Left lung (tissue), 14 donors: ENCODE measurements around the gene SLC12A4. TPM values are rescaled to one million over a fixed set of nuclear protein-coding genes. Genes with fewer than 3 reads are reported as not detected.
"Not testable (repeated sequence)": the region's sequence is repeated elsewhere in the genome, so short reads cannot be mapped to it uniquely, and the experiment has no call there.

Source experiments
- ATAC-seq: fragments of 200-7000 bp; cut with Tn5 transposase; one replicate; pipeline ENCODE4 v1.9.1; 2020; ENCODE audit warnings: moderate library complexity
- DNase-seq, 4 donors: peaks; one replicate each; pipeline ENCODE4 v3.0.0-alpha.2; 2013 to 2020
- H3K27ac ChIP-seq, 2 donors: fragments of 200-600 bp; sonication (generic) in 1 of 2; one replicate each; pipeline versions ENCODE4 v1.5.0 to v1.8.0; 2020 to 2021
- H3K27me3 ChIP-seq, 2 donors: fragments of 200-600 bp; sonication (generic) in 1 of 2; one replicate each; pipeline versions ENCODE4 v1.5.0 to v1.8.0; 2020 to 2021
- H3K36me3 ChIP-seq, 2 donors: fragments of 200-600 bp; sonication (generic) in 1 of 2; one replicate each; pipeline versions ENCODE4 v1.5.0 to v1.8.0; 2020 to 2021
- H3K4me1 ChIP-seq, 2 donors: fragments of 200-600 bp; one replicate each; pipeline ENCODE4 v1.8.0; 2021
- H3K4me3 ChIP-seq, 2 donors: fragments of 200-600 bp; sonication (generic) in 1 of 2; one replicate each; pipeline versions ENCODE4 v1.5.0 to v1.8.0; 2020 to 2021; ENCODE audit warnings: mild to moderate bottlenecking in 1 of 2
- H3K9me3 ChIP-seq, 2 donors: fragments of 200-600 bp; sonication (generic) in 1 of 2; one replicate each; pipeline versions ENCODE4 v1.5.0 to v1.8.0; 2020 to 2021
- intact Hi-C, 2 donors: fragments of 100-400 bp; cut with DNase I; formaldehyde crosslinking; loops; one replicate each; pipeline versions ENCODE4 v1.11.2 to v1.14.2; 2022
- long read RNA-seq, 12 donors: library from polyadenylated mRNA in 2 of 12; unstranded in 2 of 12; transcript quantifications; one replicate each; pipeline ENCODE4 v2.0.0 and lab custom pipeline, GENCODE V29; 2019 to 2026
- polyA plus RNA-seq, 6 donors: library from polyadenylated mRNA; unstranded; fragments of 120-200 nt; gene quantifications; one replicate each; pipeline ENCODE4 v1.2.1, GENCODE V29; 2013; ENCODE audit not compliant: insufficient read length in 6 of 6
- total RNA-seq, 2 donors: library from RNA; stranded (reverse); fragmentation: NEBNext Ultra II Directional; extraction: Animal tissue kit (Norgen Biotek cat#: 25700); gene quantifications; one replicate each; pipeline ENCODE4 v1.2.1, GENCODE V29; 2021
- TF ChIP-seq, protein P1 (sequence below), 2 donors: fragments of 200-600 bp; sonication (generic) in 1 of 2; IDR thresholded peaks; one replicate each; pipeline versions ENCODE4 v1.5.0 to v1.8.0; 2021; ENCODE audit warnings: antibody characterized with exemption in 2 of 2
- donor health status: DM: no; HTN: yes; CAD: no.
- donor health status: DM: no; HTN: no; CAD: no.

Gene SLC12A4
- 100 to 1,000 TPM in 1 of 2 donors, 10 to 100 TPM in 1; 99.2 to 121 TPM for total RNA-seq
- polyA plus RNA-seq, result 10 to 100 TPM; 42.6 to 55.7 (median 51.0) TPM
- long read RNA-seq, donor 1, full-length matches to known transcripts, result 5 of 15 reads
- long read RNA-seq, donor 1, partial matches to known transcripts, result 10 of 15 reads
- long read RNA-seq, donor 1, other reads (novel, unspliced or antisense), result 0 of 15 reads
- long read RNA-seq, donor 2, partial matches to known transcripts, result 15 of 15 reads
- long read RNA-seq, donor 2, other reads (novel, unspliced or antisense), result 0 of 15 reads
- long read RNA-seq, donor 3, full-length matches to known transcripts, result 2 of 8 reads
- long read RNA-seq, donor 3, partial matches to known transcripts, result 6 of 8 reads
- long read RNA-seq, donor 3, other reads (novel, unspliced or antisense), result 0 of 8 reads
- long read RNA-seq, donor 4, full-length matches to known transcripts, result 5 of 13 reads
- long read RNA-seq, donor 4, partial matches to known transcripts, result 6 of 13 reads
- long read RNA-seq, donor 4, other reads (novel, unspliced or antisense), result 2 of 13 reads
- long read RNA-seq, donor 5, full-length matches to known transcripts, result 1 of 10 reads
- long read RNA-seq, donor 5, partial matches to known transcripts, result 9 of 10 reads
- long read RNA-seq, donor 5, other reads (novel, unspliced or antisense), result 0 of 10 reads
- long read RNA-seq, donor 6, partial matches to known transcripts, result 0 of 1 reads
- long read RNA-seq, donor 6, other reads (novel, unspliced or antisense), result 0 of 1 reads
- long read RNA-seq, donor 7, full-length matches to known transcripts, result 2 of 7 reads
- long read RNA-seq, donor 7, partial matches to known transcripts, result 5 of 7 reads
- long read RNA-seq, donor 7, other reads (novel, unspliced or antisense), result 0 of 7 reads
- long read RNA-seq, donor 8, full-length matches to known transcripts, result 1 of 24 reads
- long read RNA-seq, donor 8, partial matches to known transcripts, result 23 of 24 reads
- long read RNA-seq, donor 8, other reads (novel, unspliced or antisense), result 0 of 24 reads
- long read RNA-seq, donor 9, result 0 reads
- long read RNA-seq, donor 10, partial matches to known transcripts, result 4 of 6 reads
- long read RNA-seq, donor 10, other reads (novel, unspliced or antisense), result 2 of 6 reads
- long read RNA-seq, donor 11, result 0 reads
- long read RNA-seq, donor 12, full-length matches to known transcripts, result 3 of 8 reads
- long read RNA-seq, donor 12, partial matches to known transcripts, result 5 of 8 reads
- long read RNA-seq, donor 12, other reads (novel, unspliced or antisense), result 0 of 8 reads

DNA sequence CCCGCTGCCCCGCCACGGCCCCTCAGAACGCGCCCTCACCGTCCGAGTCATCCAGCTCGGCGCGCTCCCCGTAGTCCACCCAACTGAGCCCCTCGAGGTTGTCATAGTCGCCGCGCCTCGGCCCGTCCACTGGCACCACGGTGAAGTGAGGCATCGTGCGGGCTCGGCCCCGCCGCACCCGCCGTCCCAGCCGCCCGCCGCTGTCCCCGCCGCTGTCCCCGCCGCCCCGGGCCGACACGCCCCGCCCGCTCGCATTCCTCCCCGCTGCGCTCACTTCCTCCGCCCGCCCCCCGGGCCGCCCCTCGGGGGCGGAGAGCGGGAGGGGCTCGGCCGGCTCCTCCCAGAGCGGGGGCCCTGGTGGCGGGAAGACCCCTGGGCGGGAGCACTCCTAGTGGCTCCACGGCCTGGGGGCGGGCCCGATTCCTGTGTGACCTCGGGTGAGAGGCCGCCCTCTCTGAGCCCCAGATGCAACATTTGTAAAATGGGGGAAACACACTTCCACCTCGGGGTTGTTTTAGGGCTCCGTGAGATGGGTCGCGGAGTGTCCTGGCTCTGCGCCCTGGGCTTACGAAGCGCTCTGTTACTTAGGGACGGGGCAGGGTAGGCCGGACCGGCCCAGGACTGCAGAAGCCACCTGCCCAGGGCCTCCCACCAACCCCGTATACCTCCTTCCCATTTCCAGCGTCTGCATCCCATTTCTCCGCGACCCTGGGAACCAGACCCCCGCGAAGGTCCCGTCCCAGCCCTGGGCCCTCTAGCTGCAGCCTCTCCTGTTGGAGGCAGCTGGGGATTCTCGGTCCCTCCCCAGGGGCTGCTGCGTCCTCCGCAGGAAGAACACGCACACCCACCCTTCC, at the start of gene SLC12A4:
Gene SLC12A4 (minus strand): TSS at position 238 of the 854 bp plus-strand sequence. CDS start 84 bp downstream, at position 154.
- TF ChIP-seq, protein P1, sequence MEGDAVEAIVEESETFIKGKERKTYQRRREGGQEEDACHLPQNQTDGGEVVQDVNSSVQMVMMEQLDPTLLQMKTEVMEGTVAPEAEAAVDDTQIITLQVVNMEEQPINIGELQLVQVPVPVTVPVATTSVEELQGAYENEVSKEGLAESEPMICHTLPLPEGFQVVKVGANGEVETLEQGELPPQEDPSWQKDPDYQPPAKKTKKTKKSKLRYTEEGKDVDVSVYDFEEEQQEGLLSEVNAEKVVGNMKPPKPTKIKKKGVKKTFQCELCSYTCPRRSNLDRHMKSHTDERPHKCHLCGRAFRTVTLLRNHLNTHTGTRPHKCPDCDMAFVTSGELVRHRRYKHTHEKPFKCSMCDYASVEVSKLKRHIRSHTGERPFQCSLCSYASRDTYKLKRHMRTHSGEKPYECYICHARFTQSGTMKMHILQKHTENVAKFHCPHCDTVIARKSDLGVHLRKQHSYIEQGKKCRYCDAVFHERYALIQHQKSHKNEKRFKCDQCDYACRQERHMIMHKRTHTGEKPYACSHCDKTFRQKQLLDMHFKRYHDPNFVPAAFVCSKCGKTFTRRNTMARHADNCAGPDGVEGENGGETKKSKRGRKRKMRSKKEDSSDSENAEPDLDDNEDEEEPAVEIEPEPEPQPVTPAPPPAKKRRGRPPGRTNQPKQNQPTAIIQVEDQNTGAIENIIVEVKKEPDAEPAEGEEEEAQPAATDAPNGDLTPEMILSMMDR (IDR thresholded peaks at IDR 0.05), result no peak
- peak; percentile 93 for ATAC-seq

DNA sequence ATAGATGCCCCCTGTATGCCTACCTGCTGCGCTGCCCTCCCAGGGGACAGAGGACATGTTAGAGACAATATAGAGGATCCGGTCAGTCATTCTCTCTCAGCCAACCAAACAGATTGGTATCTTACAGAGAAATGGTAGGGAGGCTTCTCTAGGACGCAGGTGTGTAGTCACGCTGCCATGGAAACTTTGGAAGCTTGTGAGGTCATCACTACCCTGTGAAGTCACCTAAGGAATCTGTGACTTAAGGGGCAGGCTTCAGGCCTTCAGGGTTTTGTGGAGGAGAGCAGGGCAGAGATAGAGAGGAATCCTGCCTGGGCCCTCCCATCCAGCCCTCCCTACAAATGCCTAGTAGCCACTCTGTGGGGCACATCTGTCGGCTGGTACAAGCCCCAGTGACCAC, 47.2 kb upstream of the SLC12A4 start, which contains the start of gene DPEP2NB:
Gene DPEP2NB (minus strand): TSS at position 231 of the 400 bp plus-strand sequence. CDS start 141 bp downstream, at position 90.
- H3K4me3 ChIP-seq, result no peak within 1 kb of the TSS
- no peaks in the 10 kb centered on the region for H3K27me3 ChIP-seq
- H3K36me3 ChIP-seq, result no peaks in the 10 kb centered on the region
- intact Hi-C loops, result no loop called here
- no peak within 1 kb of the TSS for H3K27ac ChIP-seq
- no peak for DNase-seq
- TF ChIP-seq, protein P1 (IDR thresholded peaks at IDR 0.05), result no peak
- ATAC-seq, result no peak
- no peaks in the 10 kb centered on the region for H3K9me3 ChIP-seq
- peaks cover 0 to 15% of the 10 kb centered on the region in 2 donors for H3K4me1 ChIP-seq

More for the DNA sequence above, at the start of gene SLC12A4:
- Histone ChIP-seq H3K27ac (peak within 1 kb of the TSS; percentile 88 to 93), H3K27me3 (no peaks in the 10 kb centered on the region), H3K9me3 (no peaks in the 10 kb centered on the region), H3K4me3 (peak within 1 kb of the TSS; percentile 81 to 92), H3K36me3 (no peaks in the 10 kb centered on the region), H3K4me1 (peaks cover 23 to 48% of the 10 kb centered on the region in 2 donors)
- peak; percentile 84 to 96 (median 90) for DNase-seq
- intact Hi-C loops, result no loop called here

GRCh38 chr16:68013440-68013839, 45.0 kb upstream of the SLC12A4 start:
- Histone ChIP-seq H3K9me3 (no peaks in the 10 kb centered on the region), H3K27ac (peak overlapping the region in 1 of 2 donors; percentile 82), H3K4me1 (peaks cover 0 to 15% of the 10 kb centered on the region in 2 donors), H3K36me3 (no peaks in the 10 kb centered on the region), H3K27me3 (no peaks in the 10 kb centered on the region), H3K4me3 (no peak overlapping the region)
- DNase-seq (no peak), ATAC-seq (peak; percentile 14)
- intact Hi-C loops, result no loop called here
- TF ChIP-seq, protein P1 (IDR thresholded peaks at IDR 0.05), result no peak

DNA sequence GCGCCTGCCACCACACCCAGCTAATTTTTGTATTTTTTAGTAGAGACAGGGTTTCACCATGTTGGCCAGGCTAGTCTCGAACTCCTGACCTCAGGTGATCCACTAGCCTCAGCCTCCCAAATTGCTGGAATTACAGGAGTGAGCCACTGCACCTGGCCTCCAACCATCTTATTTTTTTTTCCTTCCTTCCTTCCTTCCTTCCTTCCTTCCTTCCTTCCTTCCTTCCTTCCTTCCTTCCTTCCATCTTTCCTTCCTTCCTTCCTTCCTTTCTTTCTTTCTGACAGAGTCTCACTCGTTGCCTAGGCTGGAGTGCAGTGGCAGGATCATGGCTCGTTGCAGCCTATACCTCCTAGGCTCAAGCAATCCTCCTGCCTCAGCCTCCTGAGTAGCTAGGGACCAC, 41.4 kb upstream of the SLC12A4 start:
- H3K27me3 ChIP-seq, H3K27ac ChIP-seq, H3K4me3 ChIP-seq, H3K36me3 ChIP-seq, H3K9me3 ChIP-seq, ATAC-seq, DNase-seq, intact Hi-C loops: not testable (repeated sequence)
- peaks cover 0 to 38% of the 10 kb centered on the region in 2 donors for H3K4me1 ChIP-seq
